Gastroesophageal sphincter (tissue), 4 donors: ENCODE results near the gene USP46. TPM values are rescaled to one million over a fixed set of nuclear protein-coding genes. Genes with fewer than 3 reads are reported as not detected.

Source experiments
- ATAC-seq: fragments of 150-250 bp; one replicate; pipeline ENCODE4 v1.9.1; 2016; ENCODE audit warnings: mild to moderate bottlenecking, moderate library complexity
- H3K27ac ChIP-seq, 4 donors: fragments of 200-600 bp; sonication (generic) in 3 of 4; 1 replicate in 3 of 4; 2 replicates in 1 of 4; pipeline ENCODE4 v1.5.1; 2016 to 2019
- H3K27me3 ChIP-seq: fragments of 200-600 bp; sonication (generic); one replicate; pipeline ENCODE4 v1.5.1; 2019
- H3K36me3 ChIP-seq, 2 donors: fragments of 200-600 bp; sonication (generic); one replicate each; pipeline ENCODE4 v1.5.1; 2019; ENCODE audit warnings: control low read depth in 1 of 2
- H3K4me1 ChIP-seq, 3 donors: fragments of 200-600 bp; sonication (generic); 1 replicate in 2 of 3; 2 replicates in 1 of 3; pipeline ENCODE4 v1.5.1; 2016 to 2019; ENCODE audit warnings: control low read depth in 2 of 3
- H3K4me3 ChIP-seq, 2 donors: fragments of 200-600 bp; sonication (generic); one replicate each; pipeline ENCODE4 v1.5.1; 2019; ENCODE audit warnings: mild to moderate bottlenecking in 1 of 2, moderate library complexity in 1 of 2
- H3K9me3 ChIP-seq, 3 donors: fragments of 200-600 bp; sonication (generic); one replicate each; pipeline ENCODE4 v1.5.1; 2017 to 2019; ENCODE audit warnings: control low read depth in 2 of 3
- EP300 ChIP-seq: sonication (generic); formaldehyde crosslinking; IDR thresholded peaks from one replicate; pipeline ENCODE4 v1.6.1; 2017; ENCODE audit warnings: antibody characterized with exemption, mild to moderate bottlenecking
- POLR2A ChIP-seq, 2 donors: fragments of 450-650 bp; IDR thresholded peaks; one replicate each; pipeline ENCODE4 v1.6.1; 2017; ENCODE audit warnings: antibody characterized with exemption in 2 of 2, mild to moderate bottlenecking in 2 of 2, moderate library complexity in 1 of 2
- POLR2AphosphoS5 ChIP-seq: sonication (generic); formaldehyde crosslinking; IDR thresholded peaks from one replicate; pipeline ENCODE4 v1.6.1; 2017; ENCODE audit warnings: antibody characterized with exemption
- WGBS, 2 donors: methylation state at CpG; one replicate each; pipeline ENCODE4 v1.1.5; 2018; ENCODE audit warnings: low coverage in 1 of 2; 5-methylcytosine and 5-hydroxymethylcytosine counted together
- total RNA-seq, 4 donors: library from RNA; depleted of rRNA; stranded (reverse); fragments of >200 nt; gene quantifications; one replicate each; pipeline ENCODE4 v1.1.0, GENCODE V29; 2016
- TF ChIP-seq, protein P1 (sequence below), 4 experiments: fragments of 200-600 bp in 2 of 4; fragments of 450-650 bp in 2 of 4; sonication (generic) in 1 of 4; IDR thresholded peaks; one replicate each; pipeline ENCODE4 v1.5.1; 2017 to 2019; ENCODE audit warnings: antibody characterized with exemption in 4 of 4, mild to moderate bottlenecking in 2 of 4, moderate library complexity in 2 of 4

The USP46 gene
- total RNA-seq, 4 donors from 2014 or later = 8.1 to 9.5 (median 8.7) TPM

DNA sequence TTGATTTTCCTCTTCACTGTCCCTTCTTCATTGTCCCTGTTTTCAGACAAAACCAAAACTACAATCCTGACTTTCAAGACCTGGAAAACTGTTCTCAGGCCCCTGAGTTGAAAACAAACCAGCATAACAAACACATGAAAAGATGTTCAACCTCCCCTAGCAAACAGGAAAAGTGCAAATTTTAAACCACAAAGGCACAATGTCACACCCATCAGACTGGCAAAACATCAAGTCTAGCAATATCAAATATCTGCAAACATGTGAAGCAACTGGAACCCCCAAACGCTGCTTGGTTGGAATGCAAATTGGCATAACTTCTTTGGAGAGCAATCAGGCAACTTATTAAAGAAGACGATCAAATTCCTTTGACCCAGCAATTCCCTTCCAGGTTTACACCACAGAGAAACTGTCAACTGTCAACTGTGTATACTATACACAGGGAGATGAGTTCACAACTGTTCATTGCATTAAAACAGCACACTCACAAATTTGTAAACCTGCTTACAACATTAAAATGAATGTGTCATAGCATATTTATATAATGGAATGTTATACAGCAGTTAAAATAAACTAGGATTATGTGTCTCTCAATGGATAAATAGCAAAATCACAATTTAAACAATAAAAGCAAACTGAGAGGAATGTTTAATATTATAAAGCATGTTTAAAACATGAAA lies 7.0 kb downstream of the USP46 start:
- no peak overlapping the region for H3K4me3 ChIP-seq
- H3K4me1 ChIP-seq = peaks cover 0 to 17% (median 0%) of the 10 kb centered on the region in 3 donors
- 66 to 70% methylated on average over 2 of the region's 2 CpGs for WGBS, 2 donors

DNA sequence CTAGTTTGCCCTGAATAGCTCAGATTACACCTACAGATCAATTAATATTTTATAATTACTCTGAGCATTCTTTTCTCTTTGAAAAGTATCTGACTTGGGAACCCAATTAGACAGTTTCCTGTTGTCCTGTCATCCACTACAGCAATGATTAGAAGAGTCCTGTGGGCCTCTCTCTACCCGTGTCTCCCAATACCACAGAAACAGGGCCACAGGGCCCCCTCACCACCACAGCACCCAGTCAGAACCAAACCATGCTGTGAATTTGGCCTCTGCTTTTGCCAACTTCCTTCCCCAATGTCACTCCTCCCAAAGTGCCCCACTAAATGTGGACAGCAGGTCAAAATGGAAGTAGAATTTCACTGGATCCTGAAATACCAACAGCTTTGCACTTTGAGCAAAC lies 10.3 kb downstream of the USP46 start:
- WGBS, 2 donors = 100% methylated on average over 1 of the region's 1 CpG; no CpG with 5 or more reads in 1 of the 2 donors
- H3K9me3 ChIP-seq = peaks cover 0 to 1% (median 0%) of the 10 kb centered on the region in 3 donors
- H3K27me3 ChIP-seq = no peaks in the 10 kb centered on the region
- no peaks in the 10 kb centered on the region for H3K36me3 ChIP-seq
- H3K27ac ChIP-seq = no peak overlapping the region
- TF ChIP-seq POLR2A (IDR thresholded peaks at IDR 0.05) (no peak), POLR2AphosphoS5 (no peak), EP300 (no peak)
- TF ChIP-seq, protein P1, sequence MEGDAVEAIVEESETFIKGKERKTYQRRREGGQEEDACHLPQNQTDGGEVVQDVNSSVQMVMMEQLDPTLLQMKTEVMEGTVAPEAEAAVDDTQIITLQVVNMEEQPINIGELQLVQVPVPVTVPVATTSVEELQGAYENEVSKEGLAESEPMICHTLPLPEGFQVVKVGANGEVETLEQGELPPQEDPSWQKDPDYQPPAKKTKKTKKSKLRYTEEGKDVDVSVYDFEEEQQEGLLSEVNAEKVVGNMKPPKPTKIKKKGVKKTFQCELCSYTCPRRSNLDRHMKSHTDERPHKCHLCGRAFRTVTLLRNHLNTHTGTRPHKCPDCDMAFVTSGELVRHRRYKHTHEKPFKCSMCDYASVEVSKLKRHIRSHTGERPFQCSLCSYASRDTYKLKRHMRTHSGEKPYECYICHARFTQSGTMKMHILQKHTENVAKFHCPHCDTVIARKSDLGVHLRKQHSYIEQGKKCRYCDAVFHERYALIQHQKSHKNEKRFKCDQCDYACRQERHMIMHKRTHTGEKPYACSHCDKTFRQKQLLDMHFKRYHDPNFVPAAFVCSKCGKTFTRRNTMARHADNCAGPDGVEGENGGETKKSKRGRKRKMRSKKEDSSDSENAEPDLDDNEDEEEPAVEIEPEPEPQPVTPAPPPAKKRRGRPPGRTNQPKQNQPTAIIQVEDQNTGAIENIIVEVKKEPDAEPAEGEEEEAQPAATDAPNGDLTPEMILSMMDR (IDR thresholded peaks at IDR 0.05) = no peak
- no peak for ATAC-seq
- H3K4me3 ChIP-seq = no peak overlapping the region
- H3K4me1 ChIP-seq = peaks cover 0 to 6% (median 2%) of the 10 kb centered on the region in 3 donors

More for the DNA sequence above, 7.0 kb downstream of the USP46 start:
- peaks cover 0 to 1% (median 0%) of the 10 kb centered on the region in 3 donors for H3K9me3 ChIP-seq
- no peak overlapping the region for H3K27ac ChIP-seq
- no peaks in the 10 kb centered on the region for H3K36me3 ChIP-seq
- no peaks in the 10 kb centered on the region for H3K27me3 ChIP-seq
- ATAC-seq = no peak
- no peak for TF ChIP-seq EP300
- no peak for TF ChIP-seq POLR2AphosphoS5
- TF ChIP-seq POLR2A (IDR thresholded peaks at IDR 0.05) = no peak
- TF ChIP-seq, protein P1 (IDR thresholded peaks at IDR 0.05) = no peak

DNA sequence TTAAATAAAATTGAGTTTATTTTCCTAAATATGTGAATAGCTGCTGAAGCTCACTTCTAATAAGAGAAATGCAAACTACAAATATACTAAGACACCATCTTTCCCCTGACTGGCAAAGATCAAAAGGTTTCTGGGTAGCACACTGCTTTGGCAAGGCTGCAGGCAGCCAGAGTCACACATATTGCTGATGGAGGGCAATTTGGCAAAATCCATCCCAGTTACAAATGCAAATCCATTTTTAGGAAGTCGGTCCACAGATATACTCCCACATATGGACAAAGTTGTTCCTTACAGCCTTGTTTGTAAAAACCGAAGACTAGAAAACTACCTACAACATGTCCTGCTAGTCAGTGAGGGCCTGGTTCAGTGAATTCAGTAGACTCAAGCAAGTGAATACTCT lies 12.4 kb downstream of the USP46 start:
- 80 to 86% methylated on average over 2 of the region's 2 CpGs for whole genome bisulfite sequencing, 2 donors
- Histone ChIP-seq H3K27me3 (no peaks in the 10 kb centered on the region), H3K27ac (no peak overlapping the region), H3K4me3 (no peak overlapping the region), H3K9me3 (no peaks in the 10 kb centered on the region), H3K4me1 (peaks cover 4 to 24% (median 7%) of the 10 kb centered on the region in 3 donors), H3K36me3 (no peaks in the 10 kb centered on the region)
- no peak for ATAC-seq
- TF ChIP-seq EP300 (no peak), POLR2AphosphoS5 (no peak), POLR2A (IDR thresholded peaks at IDR 0.05) (no peak)
- TF ChIP-seq, protein P1 (IDR thresholded peaks at IDR 0.05) = no peak

DNA sequence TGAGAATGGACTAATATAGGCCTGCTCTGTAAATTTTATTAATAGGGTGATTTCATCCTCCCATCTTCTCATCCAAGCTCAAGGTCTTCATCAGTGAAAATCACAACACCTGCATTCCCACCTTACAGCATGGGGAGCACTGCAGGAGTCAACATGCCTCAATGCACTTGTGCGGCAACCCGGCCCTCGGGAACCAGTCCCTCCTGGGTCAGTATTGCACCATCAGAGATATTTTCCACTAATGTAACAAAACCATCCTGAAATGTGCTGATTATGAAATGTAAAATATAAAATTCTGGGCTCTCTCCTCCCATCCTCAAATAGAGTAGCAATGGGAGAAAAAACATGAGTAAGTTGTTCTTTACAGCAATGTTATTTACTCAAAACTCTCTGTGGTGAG lies 13.0 kb downstream of the USP46 start:
- Histone ChIP-seq H3K27ac (no peak overlapping the region), H3K36me3 (no peaks in the 10 kb centered on the region), H3K9me3 (no peaks in the 10 kb centered on the region), H3K4me1 (peaks cover 7 to 30% (median 14%) of the 10 kb centered on the region in 3 donors), H3K4me3 (no peak overlapping the region), H3K27me3 (no peaks in the 10 kb centered on the region)
- TF ChIP-seq POLR2A (IDR thresholded peaks at IDR 0.05) (no peak), POLR2AphosphoS5 (no peak), EP300 (no peak)
- TF ChIP-seq, protein P1 (IDR thresholded peaks at IDR 0.05) = no peak
- WGBS, 2 donors = 98 to 100% methylated on average over 3 of the region's 3 CpGs
- no peak for ATAC-seq

DNA sequence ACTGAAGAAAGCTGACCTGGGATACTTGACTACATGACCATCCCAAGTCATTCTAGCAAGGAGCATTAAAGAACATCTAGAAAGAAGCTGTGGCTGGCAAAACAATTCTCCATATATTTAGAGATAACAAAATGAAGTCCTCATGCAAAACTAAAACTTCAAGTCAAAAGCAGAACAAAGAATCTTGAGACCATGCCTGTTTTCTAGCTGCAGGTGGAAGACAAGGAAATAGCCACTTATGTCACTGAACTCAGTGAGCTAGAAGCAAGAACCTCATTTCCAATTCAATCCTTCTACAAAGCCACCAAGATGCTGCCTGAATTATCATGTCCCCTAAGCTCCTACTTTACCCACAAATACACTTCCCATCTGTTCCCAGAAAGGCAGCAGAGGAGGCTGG lies 13.8 kb downstream of the USP46 start:
- no peak for ATAC-seq
- H3K4me1 ChIP-seq = peaks cover 11 to 38% (median 20%) of the 10 kb centered on the region in 3 donors
- H3K4me3 ChIP-seq = no peak overlapping the region
- TF ChIP-seq, protein P1 (IDR thresholded peaks at IDR 0.05) = no peak
- TF ChIP-seq POLR2AphosphoS5 = no peak
- H3K27ac ChIP-seq = no peak overlapping the region
- H3K27me3 ChIP-seq = no peaks in the 10 kb centered on the region
- no peaks in the 10 kb centered on the region for H3K36me3 ChIP-seq
- H3K9me3 ChIP-seq = no peaks in the 10 kb centered on the region
